ENCODE measurements around the gene JUP. TPM values are rescaled to one million over a fixed set of nuclear protein-coding genes. Genes with fewer than 3 reads are reported as not detected.

JUP gene
- polyA plus RNA-seq, 4 donors = 122 to 316 (median 270) TPM

Other genes starting within 250 kb of the JUP start
- gene KRT9, start 214.7 kb downstream of the JUP start, polyA plus RNA-seq = under 1 TPM in 1 of 4 donors, not detected in 3; 0.15 TPM
- gene KRT14, start 199.8 kb downstream of the JUP start, polyA plus RNA-seq = 1 to 10 TPM in 2 of 4 donors, under 1 TPM in 1, not detected in 1; 0.33 to 2.2 (median 1.1) TPM
- gene KRT16, start 173.9 kb downstream of the JUP start, polyA plus RNA-seq = under 1 TPM in 1 of 4 donors, not detected in 3; 0.25 TPM
- gene KRT17, start 162.1 kb downstream of the JUP start, polyA plus RNA-seq = 1 to 10 TPM in 2 of 4 donors, under 1 TPM in 1, not detected in 1; 0.65 to 2.4 (median 1.8) TPM
- 100 to 1,000 TPM; 328 to 770 (median 618) TPM for gene EIF1, start 97.8 kb downstream of the JUP start, polyA plus RNA-seq
- 1 to 10 TPM in 1 of 4 donors, not detected in 3; 1.9 TPM for gene GAST, start 74.4 kb downstream of the JUP start, polyA plus RNA-seq
- under 1 TPM; 0.21 to 0.40 (median 0.25) TPM for gene HAP1, start 52.1 kb downstream of the JUP start, polyA plus RNA-seq
- gene P3H4, start 25.2 kb upstream of the JUP start, polyA plus RNA-seq = 10 to 100 TPM in 2 of 4 donors, 1 to 10 TPM in 2; 6.5 to 19.1 (median 11.2) TPM
- 10 to 100 TPM in 2 of 4 donors, 1 to 10 TPM in 1, under 1 TPM in 1; 0.67 to 39.7 (median 8.7) TPM for gene FKBP10, start 26.3 kb upstream of the JUP start, polyA plus RNA-seq
- gene NT5C3B, start 49.5 kb upstream of the JUP start, polyA plus RNA-seq = 10 to 100 TPM; 10.5 to 36.0 (median 27.9) TPM
- under 1 TPM in 1 of 4 donors, not detected in 3; 0.15 TPM for gene KLHL10, start 51.1 kb upstream of the JUP start, polyA plus RNA-seq
- 1 to 10 TPM in 2 of 4 donors, not detected in 2; 1.7 to 5.1 TPM for gene KLHL11, start 78.7 kb upstream of the JUP start, polyA plus RNA-seq
- gene ACLY, start 132.2 kb upstream of the JUP start, polyA plus RNA-seq = 10 to 100 TPM; 44.0 to 84.9 (median 54.4) TPM
- gene ODAD4, start 143.9 kb upstream of the JUP start, polyA plus RNA-seq = under 1 TPM in 2 of 4 donors, not detected in 2; 0.28 to 0.50 TPM
- gene CNP, start 180.1 kb upstream of the JUP start, polyA plus RNA-seq = 10 to 100 TPM; 13.2 to 38.9 (median 28.4) TPM
- gene DNAJC7, start 230.7 kb upstream of the JUP start, polyA plus RNA-seq = 10 to 100 TPM; 70.0 to 91.2 (median 74.7) TPM
- gene NKIRAS2, start 233.4 kb upstream of the JUP start, polyA plus RNA-seq = 10 to 100 TPM; 21.1 to 38.8 (median 26.1) TPM

Data from small intestine (tissue), 4 donors.